Anterior cingulate cortex (tissue), 58 donors: ENCODE measurements around the gene CKAP5.

Experiments used
- DNase-seq, 58 donors: peaks; one replicate each; lab custom pipeline; 2025; lab: John Stamatoyannopoulos, UW

Gene CKAP5

GRCh38 chr11:46856605-46857343 lies 10.7 kb upstream of the CKAP5 start:
- no peak for DNase-seq

GRCh38 chr11:46855863-46856262 lies 9.8 kb upstream of the CKAP5 start:
- DNase-seq, result no peak

- DNase-seq, result no peak
These were observed 9.1 kb upstream of the CKAP5 start for GRCh38 chr11:46855167-46855566.

- DNase-seq, result no peak
These were observed 4.8 kb upstream of the CKAP5 start for GRCh38 chr11:46850829-46851380.

- no peak for DNase-seq
These were observed 3.6 kb upstream of the CKAP5 start for GRCh38 chr11:46849631-46850030.

- no peak for DNase-seq
These were observed 390 bp upstream of the CKAP5 start for GRCh38 chr11:46846510-46846830.

GRCh38 chr11:46845440-46845739 lies 690 bp downstream of the CKAP5 start:
- peak in 2 of 58 donors; percentile 13 to 27 for DNase-seq

GRCh38 chr11:46840116-46840515 lies 6.0 kb downstream of the CKAP5 start:
- DNase-seq, result no peak

GRCh38 chr11:46838501-46838900 lies 7.6 kb downstream of the CKAP5 start:
- no peak for DNase-seq

- no peak for DNase-seq
These were observed 8.2 kb downstream of the CKAP5 start for GRCh38 chr11:46837860-46838259.

- no peak for DNase-seq
These were observed 9.2 kb downstream of the CKAP5 start for GRCh38 chr11:46836870-46837269.

- DNase-seq, result no peak
These were observed 9.6 kb downstream of the CKAP5 start for GRCh38 chr11:46836431-46836830.

- no peak for DNase-seq
These were observed 10.2 kb downstream of the CKAP5 start for GRCh38 chr11:46835897-46836296.

- no peak for DNase-seq
These were observed 11.3 kb downstream of the CKAP5 start for GRCh38 chr11:46834821-46835220.

GRCh38 chr11:46832511-46833214 lies 13.4 kb downstream of the CKAP5 start:
- no peak for DNase-seq

GRCh38 chr11:46827995-46828394 lies 18.1 kb downstream of the CKAP5 start:
- no peak for DNase-seq

- DNase-seq, result peak in 57 of 58 donors; percentile 19 to 88 (median 75)
These were observed 19.6 kb downstream of the CKAP5 start for GRCh38 chr11:46826310-46827044.

- DNase-seq, result peak in 1 of 58 donors; percentile 14
These were observed 37.2 kb downstream of the CKAP5 start for GRCh38 chr11:46808799-46809431.

GRCh38 chr11:46801694-46802470 lies 44.2 kb downstream of the CKAP5 start:
- no peak for DNase-seq

GRCh38 chr11:46800177-46800576 lies 45.9 kb downstream of the CKAP5 start:
- DNase-seq, result no peak
